ENCODE data around the gene TUBAL3. TPM values are rescaled to one million over a fixed set of nuclear protein-coding genes. Genes with fewer than 3 reads are reported as not detected.
"Not testable (repeated sequence)": the region's sequence is repeated elsewhere in the genome, so short reads cannot be mapped to it uniquely, and the experiment has no call there.

Gene TUBAL3
- total RNA-seq, 2 experiments from 2014 or later, result not detected

DNA sequence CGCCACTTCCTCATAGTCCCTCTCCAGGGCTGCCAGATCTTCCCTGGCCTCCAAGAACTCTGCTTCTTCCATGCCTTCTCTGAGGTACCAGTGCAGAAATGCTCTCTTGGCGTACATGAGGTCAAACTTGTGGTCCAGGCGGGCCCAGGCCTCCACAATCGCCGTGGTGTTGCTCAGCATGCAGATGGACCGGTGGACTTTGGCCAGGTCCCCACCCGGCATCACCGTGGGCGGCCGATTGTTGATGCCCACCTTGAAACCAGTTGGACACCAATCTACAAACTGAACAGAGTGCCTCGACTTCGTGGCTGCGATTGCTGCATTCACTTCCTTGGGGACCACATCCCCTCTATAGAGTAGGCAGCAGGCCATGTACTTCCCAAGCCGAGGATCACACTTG is 11.1 kb downstream of the TUBAL3 start:
- POLR2A ChIA-PET, result no interaction called here
- CTCF ChIA-PET, result no interaction called here

DNA sequence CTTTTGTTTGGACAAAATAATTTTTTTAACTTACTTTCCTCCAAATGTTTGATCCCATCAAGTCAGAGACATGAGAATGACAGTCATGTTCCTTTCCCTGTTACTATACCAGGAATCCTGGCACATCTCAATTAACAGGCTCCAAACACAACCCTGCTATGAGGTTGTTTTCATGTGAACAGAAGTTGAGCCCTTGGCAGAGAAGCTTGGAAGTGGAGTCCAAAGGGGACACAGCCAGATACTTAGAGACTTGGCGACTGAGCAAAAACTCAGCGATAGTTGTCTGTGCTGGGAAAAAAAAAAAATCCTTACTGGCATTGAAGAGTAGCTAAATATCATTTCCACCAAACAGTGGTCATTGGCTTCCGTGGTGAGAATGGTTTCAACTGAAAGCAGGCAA is 12.8 kb downstream of the TUBAL3 start:
- ChIA-PET CTCF (no interaction called here), POLR2A (no interaction called here)

DNA sequence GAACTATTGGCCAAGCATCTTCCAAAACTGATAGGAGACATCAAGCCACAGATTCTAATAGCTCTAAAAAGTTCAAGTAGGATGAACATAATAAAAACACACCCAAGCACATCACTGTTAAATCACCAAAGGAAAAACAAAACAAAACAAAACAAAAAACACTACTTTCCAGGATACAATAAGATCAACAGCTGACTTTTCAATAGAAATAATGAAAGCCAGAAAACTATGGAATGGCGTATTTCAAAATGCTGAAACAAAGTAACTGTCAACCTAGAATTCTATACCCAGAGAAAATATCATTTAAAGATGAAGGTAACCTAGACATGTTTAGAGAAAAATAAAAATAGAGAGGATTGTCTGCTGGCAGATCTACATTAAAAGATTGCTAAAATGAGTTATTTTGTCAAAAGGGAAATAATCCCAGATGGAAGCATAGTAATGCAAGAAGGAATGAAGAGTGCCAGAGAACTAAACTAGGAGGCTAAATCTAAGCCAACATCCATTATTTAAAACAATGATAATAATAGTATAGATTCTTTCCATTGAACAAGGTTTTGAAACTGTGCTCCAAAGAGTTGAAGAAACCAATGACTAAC is 13.9 kb downstream of the TUBAL3 start:
- CTCF ChIA-PET, result no interaction called here
- POLR2A ChIA-PET, result no interaction called here

DNA sequence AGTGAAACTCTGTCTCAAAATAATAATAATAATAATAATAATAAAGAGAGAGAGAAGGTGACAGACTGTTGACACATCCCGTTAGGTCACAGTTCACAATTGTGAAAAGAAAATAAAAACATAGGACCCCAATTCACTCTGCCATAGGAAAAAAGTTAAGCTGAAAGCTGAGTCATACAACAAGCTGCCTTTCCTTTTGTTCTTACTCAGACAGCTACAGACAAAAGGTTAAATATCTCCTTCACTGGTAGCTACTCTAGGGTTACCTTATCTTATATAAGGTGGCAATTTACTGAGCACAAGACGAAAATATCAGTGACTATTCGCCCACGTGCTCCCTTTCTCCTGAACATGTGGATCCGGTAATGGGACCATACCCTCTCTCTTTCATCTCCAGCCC is 17.5 kb downstream of the TUBAL3 start:
- CTCF ChIA-PET, result no interaction called here
- POLR2A ChIA-PET, result no interaction called here

DNA sequence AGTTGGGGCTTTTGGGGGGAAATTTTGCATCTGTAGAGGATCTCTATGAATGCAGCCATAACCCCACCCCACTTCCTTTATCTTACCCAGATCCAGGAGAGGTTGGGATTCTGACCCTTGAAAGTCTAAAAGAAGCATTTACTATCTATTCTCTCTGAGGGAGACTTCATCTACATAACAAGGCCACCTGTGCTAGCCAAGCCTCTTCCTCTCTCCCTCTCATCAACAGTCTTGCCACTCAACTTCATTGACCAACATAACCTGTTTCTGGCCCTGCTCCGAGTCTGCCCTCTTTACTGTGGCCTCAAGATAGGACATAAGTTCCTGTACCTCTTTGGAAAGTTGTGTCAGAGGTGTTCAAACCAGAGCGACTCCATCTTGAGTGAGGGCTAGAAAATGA is 19.4 kb downstream of the TUBAL3 start:
- ChIA-PET POLR2A (no interaction called here), CTCF (no interaction called here)

DNA sequence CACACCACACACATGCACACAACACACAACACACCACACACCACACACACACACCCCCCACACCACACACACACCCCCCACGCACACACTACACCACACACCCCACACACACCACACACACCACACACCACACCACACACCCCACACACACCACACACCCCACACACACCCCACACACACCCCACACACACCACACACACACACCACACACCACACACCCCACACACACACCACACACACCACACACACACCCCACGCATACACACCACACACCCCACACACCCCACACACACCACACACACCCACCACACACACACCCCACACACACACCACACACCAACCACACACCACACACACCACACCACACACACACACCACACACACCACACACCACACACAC is 23.4 kb downstream of the TUBAL3 start:
- ChIA-PET CTCF (interaction anchor here (1.4 kb wide), 1 partner anchor 531 kb away, joined by 3 read pairs; no protein-coding TSS in a partner anchor), POLR2A (no interaction called here)

DNA sequence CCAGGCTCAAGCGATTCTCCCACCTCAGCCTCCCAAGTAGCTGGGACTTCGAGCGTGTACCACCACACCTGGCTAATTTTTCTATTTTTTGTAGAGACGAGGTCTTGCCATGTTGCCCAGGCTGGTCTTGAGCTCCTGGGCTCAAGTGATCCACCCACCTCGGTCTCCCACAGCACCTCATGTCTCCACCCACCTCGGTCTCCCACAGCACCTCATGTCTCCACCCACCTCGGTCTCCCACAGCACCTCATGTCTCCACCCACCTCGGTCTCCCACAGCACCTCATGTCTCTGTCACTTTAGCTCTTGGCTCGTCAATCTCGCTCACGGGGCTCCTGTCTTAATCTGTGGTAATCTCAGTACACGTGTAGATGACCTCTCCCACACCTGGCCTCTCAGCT is 24.2 kb downstream of the TUBAL3 start:
- CTCF ChIA-PET, result interaction anchor here (0.6 to 1.4 kb wide), 2 partner anchors 18 to 531 kb away, joined by 3 to 4 read pairs; no protein-coding TSS in a partner anchor
- POLR2A ChIA-PET, result not testable (repeated sequence)

DNA sequence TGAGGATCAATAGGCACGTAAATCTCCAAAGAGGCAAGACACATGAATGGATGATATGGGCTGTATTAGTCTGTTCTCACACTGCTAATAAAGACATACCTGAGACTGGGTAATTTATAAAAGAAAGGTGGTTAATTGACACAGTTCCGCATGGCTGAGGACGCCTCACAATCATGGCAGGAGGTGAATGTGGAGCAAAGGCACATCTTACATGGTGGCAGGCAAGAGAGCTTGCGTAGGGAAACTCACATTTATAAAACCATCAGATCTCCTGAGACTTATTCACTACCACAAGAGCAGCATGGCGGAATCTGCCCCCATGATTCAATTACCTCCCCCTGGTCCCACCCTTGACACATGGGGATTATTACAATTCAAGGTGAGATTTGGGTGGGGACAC is 25.4 kb downstream of the TUBAL3 start:
- POLR2A ChIA-PET, CTCF ChIA-PET: not testable (repeated sequence)

DNA sequence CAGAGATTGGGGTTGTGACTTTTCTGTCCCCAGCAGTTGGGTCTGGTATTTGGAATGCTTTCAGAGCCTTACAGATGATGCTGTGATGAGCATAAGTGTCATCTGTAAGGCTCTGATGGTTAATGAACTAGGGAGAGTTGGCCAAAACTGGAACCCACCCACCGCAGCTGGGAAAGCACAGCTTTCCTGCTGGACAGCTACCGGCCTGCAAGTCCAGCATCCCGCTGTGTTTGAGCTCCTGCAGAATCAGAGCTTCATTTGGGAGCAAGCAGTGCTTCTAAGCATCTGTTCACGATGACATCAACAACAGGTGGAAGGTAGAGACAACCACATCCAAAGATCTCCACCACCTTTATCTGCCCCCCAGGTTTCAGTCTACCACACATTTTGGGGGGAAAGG is 28.2 kb downstream of the TUBAL3 start:
- POLR2A ChIA-PET, result no interaction called here

DNA sequence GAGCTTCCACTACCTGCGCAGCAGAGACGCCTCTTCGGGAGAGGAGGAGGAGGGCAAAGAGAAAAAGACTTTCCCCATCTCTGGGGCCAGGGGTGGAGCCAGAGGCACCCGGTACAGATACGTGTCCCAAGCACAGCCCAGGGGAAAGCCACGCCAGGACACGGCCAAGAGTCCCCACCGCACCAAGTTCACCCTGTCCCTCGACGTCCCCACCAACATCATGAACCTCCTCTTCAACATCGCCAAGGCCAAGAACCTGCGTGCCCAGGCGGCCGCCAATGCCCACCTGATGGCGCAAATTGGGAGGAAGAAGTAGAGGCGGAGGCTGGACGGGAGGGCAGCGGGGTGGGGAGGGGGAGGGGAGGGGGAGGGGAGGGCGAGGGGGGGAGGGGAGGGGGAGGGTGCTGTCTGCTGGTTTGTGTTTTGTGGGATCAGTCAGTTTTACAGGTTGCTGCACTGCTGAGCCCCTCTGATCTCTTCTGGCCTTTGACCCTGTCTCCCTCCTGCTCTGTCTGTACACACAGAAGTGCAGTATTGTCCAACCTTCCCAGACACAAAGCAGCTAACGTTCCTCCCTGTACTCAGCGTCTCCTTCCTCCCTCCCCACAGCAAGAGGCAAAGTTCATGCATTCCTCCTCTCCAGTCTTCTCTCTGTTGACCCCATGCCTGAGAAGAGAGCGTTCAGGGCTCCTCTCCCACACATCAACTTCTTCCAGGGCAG is 30.6 kb downstream of the TUBAL3 start:
- CTCF ChIA-PET, result no interaction called here
- POLR2A ChIA-PET, result no interaction called here

More for the DNA sequence above, 28.2 kb downstream of the TUBAL3 start:
- CTCF ChIA-PET, result no interaction called here

DNA sequence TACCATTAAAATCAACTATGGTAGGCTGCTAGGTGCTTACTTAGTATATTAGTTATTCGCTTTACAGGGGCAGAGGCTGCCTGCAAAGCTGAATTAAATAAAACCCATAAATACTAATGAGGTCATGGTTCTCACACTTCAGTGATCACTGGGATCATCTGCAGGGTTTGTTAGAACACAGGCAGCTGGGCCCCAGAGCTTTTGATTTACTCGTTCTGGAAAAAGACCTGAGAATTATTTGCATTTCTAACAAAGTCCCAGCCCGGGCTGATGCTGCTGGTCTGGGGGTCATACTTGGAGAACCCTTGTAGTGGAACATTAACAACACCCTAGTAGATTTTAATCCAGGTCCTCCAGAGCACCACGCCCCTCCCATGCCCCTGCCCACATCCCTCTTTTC is 31.3 kb downstream of the TUBAL3 start:
- POLR2A ChIA-PET, result no interaction called here
- CTCF ChIA-PET, result no interaction called here

DNA sequence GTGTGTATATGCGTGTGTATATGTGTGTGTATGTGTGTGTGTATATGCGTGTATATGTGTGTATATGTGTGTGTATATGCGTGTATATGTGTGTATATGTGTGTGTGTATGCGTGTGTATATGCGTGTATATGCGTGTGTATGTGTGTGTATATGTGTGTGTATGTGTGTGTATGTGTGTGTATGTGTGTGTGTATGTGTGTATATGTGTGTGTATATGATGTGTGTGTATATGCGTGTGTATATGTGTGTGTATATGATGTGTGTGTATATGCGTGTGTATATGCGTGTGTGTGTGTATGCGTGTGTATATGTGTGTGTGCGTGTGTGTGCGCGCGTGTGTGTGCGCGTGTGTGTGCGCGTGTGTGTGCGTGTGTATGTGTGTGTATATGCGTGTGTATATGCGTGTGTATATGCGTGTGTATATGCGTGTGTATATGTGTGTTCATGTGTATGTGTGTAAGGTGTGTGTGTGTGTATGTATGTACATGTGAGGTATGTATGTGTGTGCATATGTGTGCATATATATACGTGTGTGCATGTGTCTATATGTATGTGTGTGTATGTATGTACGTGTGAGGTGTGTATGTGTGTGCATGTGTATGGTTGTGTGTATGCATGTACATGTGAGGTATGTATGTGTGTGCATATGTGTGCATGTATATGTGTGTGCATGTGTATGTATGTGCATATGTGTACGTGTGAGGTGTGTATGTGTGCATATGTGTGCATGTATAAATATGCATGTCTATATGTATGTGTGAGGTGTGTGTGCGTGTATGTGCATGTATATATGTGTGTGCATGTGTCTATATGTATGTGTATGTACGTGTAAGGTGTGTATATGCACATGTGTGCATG is 33.9 kb downstream of the TUBAL3 start:
- CTCF ChIA-PET, result no interaction called here
- POLR2A ChIA-PET, result no interaction called here

DNA sequence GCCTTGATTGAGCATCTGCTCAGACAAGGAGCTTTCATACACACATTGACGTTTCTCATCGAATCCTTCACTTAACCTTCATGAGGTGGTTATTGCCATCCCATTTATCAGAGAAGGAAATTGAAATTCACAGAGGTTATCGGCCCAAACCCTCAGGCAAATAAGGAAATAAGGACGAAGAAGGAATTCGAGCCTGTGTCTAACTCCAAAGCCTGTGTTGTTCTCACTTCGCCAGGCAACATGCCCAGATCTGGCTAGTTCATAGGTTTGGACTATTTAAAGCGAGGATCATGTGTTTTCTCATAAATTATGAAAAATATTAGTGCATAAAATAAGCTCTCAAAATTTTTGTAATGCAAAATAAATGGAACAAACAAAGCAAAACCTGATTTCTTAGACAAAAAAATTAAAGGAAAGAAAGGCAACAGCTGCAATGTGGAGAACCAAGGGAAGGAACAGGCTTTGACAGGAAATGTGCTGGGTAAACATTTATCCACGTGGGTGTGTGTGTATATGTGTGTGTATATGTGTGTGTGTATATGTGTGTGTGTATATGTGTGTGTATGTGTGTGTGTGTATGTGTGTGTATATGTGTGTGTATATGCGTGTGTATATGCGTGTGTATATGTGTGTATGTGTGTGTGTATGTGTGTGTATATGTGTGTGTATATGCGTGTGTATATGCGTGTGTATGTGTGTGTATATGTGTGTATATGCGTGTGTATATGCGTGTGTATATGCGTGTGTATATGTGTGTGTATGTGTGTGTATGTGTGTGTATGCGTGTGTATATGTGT is 35.1 kb downstream of the TUBAL3 start:
- ChIA-PET CTCF (interaction anchor here (0.6 kb wide), 1 partner anchor 48 kb away, joined by 3 read pairs; no protein-coding TSS in a partner anchor), POLR2A (no interaction called here)

DNA sequence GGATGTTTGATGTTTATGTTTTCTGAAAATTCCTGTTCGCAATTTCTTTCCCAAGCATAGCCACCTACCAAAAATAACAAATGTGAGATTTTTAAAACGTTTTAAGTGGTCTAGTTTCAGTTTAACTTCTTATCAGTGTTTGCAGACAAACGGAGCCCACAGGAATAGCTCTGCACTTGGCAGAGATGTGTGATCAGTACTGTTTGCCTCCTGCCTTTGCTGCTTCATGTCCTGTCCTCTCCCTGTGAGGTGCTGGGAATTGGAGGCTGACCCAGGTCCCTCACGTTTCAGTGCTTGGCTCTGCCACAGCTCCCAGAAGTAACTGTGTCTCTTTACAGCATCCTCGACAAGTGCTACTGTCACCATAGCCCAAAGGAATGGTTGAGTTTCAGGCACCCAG is 38.7 kb downstream of the TUBAL3 start:
- ChIA-PET CTCF (no interaction called here), POLR2A (no interaction called here)

DNA sequence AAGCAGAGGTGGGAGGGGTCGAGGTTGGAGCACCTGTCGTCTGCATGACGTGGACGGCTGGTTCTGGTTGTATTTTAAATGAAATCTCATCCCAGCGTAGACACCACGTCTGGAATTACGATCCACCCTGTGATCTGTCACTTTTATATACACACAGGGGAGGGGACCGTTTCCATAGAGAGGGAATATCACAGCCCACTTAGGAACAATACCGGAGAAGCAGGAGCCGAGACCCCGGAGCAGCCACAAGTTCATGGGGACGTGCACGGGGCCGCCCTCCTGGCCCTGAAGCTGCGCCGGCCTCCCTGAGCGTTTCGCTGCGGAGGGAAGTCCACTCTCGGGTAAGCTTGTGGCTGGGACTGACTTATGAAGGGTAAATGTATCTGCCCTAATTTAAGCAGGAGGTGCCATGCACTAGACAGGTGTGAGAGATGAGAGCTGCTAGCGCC is 39.7 kb downstream of the TUBAL3 start, which contains the start of gene UCN3:
TSS of gene UCN3 (plus strand) at position 77 of the 449 bp plus-strand sequence. CDS start 8,755 bp downstream, outside the sequence.
- POLR2A ChIA-PET, result no interaction called here
- CTCF ChIA-PET, result no interaction called here

DNA sequence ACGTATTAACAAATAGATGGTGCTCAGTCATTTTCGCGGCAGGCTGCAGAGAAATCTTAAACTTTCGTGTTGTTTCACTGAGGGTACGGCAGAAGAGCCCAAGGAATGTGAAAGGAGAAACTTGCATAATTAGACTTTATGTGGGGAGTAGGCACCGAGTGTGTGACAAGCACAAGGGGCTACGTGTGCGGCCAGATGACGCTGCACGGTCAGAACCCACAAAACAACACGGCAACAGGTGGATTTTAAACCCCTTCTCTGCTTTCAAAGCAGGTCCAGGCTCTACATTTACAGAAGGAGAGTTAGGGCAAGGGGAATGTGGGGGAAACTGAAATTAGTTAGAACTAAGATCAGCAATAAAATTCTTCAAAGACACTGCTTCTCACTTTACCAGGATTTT is 40.3 kb downstream of the TUBAL3 start:
- CTCF ChIA-PET, result no interaction called here
- POLR2A ChIA-PET, result no interaction called here

DNA sequence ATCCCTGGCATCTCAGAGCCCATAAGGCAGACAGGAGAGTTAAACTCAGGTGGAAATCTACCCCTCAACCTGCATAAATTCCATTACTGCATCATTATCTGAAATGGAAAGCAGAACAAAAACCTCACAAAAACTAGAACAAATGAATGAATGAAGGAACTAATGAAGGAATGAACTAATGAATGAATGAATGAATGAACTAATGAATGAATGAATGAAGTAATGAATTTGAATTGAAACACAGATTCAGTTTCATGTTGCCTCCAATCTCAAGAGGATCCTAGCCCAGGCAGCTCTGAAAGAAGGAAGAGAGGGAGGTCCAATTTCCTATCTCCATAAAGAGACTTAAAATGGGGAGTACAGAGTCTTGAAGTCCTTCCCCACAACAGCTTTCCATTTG is 41.8 kb downstream of the TUBAL3 start:
- POLR2A ChIA-PET, result no interaction called here
- CTCF ChIA-PET, result no interaction called here

DNA sequence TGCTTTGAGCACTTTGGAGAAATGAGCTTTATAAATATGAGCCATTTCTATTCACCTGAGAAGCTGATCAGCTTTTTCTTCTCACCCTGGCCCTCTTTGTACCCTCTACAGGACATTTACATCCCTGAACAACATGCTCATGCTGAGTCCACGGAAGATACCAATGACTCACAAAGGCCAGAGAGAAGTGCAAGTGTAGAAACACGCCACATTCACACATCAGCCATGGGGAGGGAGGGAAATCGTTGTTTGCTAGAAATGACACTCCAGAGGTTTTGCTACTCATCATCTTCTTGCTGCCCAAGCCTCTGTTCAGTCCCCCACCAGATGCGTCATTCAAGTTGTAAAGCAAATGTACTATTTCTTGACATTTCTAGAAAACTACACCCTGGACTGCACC is 42.7 kb downstream of the TUBAL3 start:
- ChIA-PET CTCF (no interaction called here), POLR2A (no interaction called here)

DNA sequence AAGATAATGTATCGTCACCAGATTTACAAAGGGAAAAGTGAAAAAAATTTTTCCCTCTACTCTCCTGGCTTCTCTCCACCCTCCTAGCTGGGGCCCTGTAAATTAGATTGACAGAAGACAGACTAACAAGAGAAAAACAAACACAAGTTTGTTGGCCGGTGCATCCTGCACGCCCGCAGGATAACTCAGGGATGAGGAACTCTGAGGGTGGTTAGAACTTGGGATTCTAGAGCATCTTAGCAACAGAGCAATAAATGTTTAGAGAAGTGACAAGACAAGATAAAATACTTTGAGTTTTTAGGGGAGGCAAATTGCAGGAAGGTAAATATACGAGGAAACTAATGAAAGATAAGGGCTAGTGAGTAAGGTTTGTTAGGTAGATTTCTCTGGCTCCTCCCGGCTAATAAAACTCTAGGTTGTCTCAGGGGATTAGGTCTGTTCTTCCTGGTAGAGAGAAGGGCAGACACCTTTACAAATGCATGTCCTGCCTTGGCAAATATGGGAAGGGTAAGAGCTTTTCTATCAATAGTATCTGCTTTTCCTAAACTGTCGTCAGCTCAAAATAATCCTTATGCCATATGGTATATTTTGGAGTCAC is 44.2 kb downstream of the TUBAL3 start:
- POLR2A ChIA-PET, result no interaction called here
- CTCF ChIA-PET, result no interaction called here

DNA sequence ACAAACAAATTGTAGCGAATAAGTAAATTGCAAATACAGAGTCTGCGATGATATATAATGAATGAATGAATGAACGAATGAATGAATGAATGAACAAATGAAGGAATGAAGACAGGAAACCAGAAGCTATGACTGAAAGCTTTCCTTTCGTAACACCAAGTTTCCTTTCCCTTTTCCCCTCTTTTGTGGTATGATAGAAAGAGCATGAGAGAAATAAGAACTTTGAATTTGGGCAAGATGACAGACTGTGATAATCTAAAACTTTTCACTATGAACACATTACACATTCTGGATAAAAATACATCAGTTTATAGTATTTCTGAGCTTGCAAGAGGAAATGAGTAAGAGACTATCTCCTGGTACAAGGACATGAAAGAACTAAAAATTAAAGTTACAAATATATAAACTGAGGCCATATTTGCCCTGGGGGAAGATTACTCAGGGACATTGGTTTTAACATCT is 48.3 kb downstream of the TUBAL3 start:
- CTCF ChIA-PET, result interaction anchor here (0.8 kb wide), 1 partner anchor 146 kb away, joined by 3 read pairs; no protein-coding TSS in a partner anchor
- POLR2A ChIA-PET, result no interaction called here

Measured in activated CD8-positive, alpha-beta memory T cell treated with anti-CD3 and anti-CD28 coated beads for 36 hours (primary cell).